EH (cell line): ENCODE measurements around the gene OR6B1.
"Not testable (repeated sequence)": the region's sequence is repeated elsewhere in the genome, so short reads cannot be mapped to it uniquely, and the experiment has no call there.

Experiments
- DNase-seq: peaks from one replicate; pipeline ENCODE4 v3.0.0-alpha.2; 2015; ENCODE audit warnings: low read depth

Gene OR6B1

DNA sequence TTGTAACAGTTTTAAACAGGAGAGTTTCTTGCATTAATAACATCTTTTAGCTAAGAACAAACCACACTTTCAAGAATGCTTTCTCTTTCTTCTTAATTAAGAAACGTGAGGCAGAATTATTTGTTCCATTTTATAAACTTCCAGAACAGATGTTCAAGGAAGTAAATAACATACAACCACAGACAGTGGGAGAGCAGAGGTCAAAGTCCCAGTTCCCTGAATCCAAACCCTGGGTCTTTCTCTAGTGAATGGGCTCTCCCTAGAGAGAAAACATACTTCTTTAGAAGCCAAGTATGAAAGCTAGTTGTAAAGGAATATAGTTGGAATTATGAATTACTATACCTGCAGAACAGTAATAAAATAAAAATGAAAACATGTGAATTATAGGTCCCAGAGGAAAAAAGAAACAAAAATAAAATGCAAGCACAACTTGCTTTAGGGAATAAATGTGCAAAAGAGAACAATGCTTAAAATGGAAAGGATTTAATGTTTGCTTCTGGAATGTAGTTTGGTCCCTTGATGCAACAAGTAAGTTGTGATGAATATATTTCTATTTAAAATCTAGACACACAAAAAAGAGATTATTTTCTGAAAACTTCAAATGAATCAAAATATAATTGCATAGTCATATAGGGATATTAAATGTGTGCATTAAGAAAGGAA, 6.0 kb downstream of the OR6B1 start:
- DNase-seq = no peak

DNA sequence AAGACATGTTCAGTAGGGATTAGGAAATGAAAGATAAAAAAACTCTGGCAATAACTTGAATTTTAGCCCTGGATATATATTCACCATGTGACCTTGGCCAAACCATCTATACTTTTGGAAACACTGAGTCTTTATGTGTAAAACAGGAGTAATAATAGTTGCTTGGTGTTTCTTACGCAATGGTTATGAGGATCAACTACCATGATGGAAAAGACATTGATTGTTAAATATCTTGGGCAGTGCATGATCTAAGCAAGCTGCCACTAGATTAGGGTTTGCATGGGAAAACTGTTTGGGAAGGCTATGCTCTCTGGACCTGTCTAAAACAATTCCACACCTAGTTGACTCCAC, 6.5 kb downstream of the OR6B1 start:
- no peak for DNase-seq

DNA sequence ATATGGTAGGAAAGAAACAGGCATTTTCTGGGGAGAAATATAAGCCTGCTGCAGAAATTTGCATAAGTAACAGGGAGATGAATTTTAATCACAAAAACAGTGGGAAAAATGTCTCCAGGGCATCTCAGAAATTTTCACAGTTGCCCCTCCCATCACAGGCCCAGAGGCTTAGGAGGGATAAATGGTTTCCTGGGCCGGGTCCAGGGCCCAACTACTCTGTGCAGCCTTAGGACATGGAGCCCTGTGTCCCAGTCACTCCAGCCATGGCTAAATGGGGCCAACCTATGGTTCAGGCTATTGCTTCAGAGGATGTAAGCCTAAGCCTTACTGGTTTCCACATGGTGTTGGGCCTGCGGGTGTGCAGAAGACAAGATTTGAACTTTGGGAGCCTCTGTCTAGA, 9.2 kb downstream of the OR6B1 start:
- DNase-seq = no peak

DNA sequence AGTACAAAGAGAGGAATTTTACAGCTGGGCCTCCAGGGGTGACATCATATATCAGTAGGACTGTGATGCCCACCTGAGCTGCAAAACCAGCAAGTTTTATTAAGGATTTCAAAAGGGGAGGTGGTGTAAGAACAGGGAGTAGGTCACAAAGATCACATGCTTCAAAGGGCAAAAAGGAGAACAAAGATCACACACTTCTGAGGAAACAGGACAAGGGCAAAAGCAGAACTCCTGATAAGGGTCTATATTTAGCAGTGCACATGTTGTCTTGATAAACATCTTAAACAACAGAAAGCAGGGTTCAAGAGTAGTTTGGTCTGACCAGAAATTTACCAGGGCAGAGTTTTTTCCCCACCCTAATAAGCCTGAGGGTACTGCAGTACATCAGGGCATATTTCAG, 9.9 kb downstream of the OR6B1 start:
- DNase-seq = not testable (repeated sequence)

DNA sequence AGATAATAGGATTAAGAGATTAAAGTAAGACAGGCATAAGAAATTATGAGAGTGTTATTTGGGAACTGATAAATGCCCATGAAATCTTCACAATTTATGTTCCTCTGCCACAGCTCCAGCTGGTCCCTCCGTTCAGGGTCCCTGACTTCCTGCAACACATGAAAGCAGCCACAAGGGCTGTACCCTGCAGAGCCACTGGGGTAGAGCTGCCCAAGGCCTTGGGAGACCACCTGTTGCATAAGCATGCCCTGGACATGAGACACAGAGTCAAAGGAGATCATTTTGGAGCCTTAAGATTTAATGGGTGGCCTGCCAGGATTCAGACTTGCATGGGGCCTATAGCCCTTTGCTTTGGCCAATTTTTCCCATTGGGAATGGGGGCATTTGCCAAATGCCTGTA, 10.7 kb downstream of the OR6B1 start:
- not testable (repeated sequence) for DNase-seq

DNA sequence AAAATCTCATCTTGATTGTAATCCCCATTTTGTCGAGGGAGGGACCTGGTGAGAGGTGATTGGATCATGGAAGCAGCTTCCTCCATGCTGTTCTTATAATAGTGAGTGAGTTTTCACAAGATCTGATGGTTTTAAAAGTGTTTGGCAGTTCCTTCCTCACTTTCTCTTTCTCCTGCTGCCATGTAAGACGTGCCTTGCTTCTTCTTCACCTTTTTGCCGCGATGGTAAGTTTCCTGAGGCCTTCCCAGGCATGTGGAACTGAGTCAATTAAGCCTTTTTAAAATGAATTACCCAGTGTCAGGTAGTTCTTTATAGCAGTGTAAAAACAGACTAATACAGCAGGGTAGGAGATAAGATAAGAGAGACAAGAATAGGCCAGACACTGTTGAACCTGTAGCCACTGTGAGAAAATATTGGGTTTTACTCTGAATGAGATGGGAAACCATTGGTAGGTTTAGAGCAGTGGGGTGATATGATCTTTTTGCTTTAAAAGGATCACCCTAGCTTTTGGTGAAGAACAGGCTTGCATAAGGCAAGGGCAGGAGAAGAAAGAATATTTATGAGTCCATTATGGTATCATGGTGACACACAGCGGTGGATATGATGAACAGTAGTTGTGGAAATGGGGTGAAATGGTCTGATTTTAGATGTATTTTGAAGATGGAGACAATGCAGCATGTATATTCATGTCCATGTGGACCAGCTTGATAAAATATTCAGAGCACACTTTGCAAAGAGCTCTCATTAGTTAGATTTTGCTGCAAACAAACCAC, 11.5 kb downstream of the OR6B1 start:
- peak; percentile 62 for DNase-seq

DNA sequence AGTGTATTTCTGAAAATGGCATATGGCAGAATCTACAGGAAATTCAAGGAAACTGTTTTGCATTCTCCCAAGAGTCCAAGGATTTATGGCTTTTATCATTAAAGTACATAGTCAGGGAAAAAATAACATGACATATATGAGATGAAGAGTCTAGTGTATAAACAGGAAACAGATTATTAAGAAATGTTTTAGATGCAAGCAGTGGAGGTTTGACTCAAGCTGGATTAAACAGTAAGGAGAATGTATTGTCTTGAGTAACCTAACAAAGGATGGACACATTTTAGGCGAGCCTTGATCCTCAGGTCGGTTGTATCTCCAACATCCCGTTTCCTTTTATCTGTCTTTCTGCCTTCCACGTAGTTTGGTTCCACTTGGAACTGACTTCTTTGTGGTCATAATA, 17.9 kb downstream of the OR6B1 start:
- DNase-seq = peak; percentile 11

DNA sequence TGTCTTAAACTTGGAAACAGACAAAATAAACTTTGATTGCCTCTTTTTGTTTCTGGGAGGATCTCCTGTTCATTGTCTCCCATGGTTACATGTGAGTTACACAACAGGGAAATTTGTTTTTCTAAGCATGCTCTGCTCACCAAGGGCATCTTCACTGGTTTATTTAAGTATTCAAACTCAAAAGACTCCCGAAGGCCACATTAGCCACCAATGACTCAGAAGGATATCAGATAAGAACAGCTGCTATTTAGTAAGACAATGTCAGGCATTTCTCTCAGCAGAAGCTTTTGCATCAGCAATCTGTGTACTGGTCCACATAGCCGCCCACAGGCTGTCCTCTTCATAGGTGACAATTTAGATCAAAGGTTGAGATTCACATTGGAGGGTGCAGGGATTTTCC, 19.3 kb downstream of the OR6B1 start:
- peak; percentile 94 for DNase-seq

DNA sequence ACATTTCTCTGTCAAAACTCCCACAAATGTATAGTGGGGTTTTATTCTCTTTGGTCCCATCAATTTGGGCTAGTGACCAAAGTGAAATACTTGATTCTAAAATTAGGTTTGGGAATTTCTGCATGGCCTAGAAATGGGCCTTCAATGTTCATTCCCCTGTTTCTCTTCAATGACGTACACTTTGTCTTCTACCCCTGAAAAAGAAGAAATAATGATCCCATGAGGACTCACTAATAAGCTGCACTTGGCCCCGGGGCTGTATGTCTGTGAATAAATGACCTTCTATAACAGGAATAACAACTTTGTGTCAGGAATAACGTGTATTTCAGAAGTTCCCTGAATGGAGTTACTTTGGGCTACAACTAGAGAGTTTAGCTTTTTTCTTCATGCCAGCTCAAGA, 20.2 kb downstream of the OR6B1 start:
- DNase-seq = no peak

DNA sequence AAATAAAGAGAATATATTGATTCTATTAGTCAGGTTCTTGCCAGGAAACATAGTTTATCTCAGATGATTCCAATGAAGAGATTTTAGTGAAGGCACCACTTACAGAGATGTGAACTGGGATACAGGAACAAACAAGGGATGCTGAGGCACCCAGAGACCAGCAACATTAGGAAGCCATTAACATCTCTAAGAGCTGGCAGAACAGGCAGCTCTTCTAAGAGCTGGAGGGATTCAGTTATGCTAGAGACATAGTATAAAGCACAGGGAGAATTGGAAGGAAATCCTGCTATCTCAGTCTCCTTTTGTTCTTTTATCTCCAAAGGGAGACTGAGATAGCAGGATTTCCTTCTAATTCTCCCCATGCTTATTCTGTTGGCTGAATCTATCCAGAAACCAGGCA, 22.0 kb downstream of the OR6B1 start:
- DNase-seq = no peak

DNA sequence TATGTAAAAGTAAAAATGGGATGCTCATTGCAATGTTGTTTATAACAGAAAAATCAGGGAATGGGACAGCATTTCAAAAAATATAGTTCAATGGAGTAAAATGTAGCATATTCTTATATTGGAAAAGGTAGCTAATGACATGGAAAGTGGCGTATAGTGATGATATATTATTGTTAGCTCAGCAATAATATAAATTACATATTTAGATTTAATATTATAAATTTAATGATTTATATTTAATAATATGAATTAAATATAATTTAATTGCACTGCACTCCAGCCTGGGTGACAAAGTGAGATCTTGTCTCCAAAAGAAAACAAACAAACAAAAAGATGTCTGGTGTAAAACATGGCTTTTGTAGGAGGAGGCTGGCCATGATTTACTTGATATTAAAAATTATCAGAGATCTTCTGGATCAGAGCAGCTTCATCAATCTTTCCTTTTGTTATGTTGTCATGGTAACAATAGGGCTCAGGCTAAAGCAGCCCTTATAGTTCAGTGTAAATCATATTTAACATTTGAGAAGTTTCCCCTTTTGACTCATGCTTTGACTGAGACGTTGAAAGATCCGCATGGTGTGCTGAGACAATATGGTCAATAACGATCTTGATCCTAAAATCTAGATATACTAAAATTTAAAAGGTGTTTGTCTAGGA, 23.2 kb downstream of the OR6B1 start:
- no peak for DNase-seq

DNA sequence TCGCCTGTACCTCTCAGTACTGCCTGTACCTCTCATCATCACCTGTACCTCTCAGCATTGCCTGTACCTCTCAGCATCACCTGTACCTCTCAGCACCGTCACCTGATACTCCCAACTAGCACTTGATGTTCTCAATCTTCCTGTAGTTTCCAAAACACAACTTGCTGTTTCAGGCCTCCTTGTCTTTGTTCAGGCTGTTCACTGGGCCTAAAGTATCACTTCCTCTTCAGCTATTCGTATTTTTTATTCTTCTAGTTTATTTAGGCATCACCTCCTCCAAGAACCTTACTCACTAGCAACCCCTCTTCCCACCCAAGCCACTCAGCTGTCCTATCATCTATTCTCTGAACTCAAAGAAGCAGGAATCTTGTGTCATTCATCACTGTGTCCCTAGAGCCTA, 24.1 kb downstream of the OR6B1 start:
- no peak for DNase-seq

DNA sequence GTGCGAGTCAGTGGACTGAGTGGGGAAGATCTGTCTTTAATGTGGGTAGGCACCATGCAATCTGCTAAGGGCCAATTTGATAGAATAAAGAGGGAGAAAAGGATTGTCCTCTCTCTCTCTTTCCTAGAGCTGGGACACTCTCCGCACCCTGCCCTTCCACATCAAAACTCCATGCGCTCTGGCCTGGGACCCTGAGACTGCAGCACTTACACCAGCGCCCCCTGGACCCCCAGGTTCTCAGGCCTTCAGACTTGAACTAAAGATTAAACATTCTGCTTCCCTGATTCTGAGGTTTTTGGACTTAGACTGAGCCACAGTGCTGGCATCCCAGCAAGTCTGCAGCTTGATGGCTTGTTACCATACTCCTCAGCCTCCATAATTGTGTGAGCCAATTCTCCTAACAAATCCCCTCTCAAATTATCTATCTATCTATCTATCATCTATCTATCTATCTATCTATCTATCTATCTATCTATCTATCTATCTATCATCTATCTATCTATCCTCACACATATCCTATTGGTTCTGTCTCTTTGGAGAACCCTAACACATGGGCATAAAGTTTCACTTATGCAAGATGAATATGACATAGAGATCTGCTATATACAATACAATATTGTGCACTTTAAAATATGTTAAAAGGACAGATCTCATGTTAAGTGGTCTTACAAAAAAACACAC, 26.2 kb downstream of the OR6B1 start:
- DNase-seq = no peak

DNA sequence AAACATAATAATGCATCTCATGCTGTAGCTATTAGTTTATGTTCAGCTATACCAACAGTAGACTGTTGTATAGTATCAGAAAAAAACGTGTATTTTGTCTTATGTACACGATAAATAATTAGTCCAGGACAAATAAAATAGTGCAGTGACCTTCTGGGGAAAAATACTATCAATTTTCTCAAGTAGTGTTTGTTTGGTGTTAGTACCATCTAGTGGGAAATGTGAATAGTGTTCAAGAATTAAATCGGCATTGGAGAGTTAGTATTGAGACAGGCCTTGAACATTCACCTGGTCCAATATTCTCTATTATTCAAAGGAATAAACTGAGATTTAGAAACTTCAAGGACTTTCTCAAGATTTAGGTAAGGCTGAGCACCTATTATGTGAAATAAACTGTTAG, 26.9 kb downstream of the OR6B1 start:
- DNase-seq = peak; percentile 38

DNA sequence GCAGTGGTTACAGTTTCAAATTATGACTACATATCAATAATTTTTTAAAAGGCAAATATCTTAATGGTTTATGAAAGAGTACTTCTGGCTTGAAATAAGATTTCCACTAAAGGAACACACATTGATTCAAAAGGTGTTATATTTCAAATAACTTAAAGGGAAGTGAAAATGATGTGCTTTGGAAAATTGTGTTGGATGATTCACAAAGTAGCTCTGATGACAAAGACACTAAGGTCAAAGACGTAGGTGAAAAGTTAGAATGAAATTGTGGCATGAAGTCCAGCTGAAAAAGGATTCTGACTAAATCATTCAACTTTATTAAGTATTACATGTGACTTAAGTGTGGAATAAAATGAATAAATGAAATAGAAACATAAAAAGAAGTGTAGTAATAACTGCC, 27.9 kb downstream of the OR6B1 start:
- no peak for DNase-seq

DNA sequence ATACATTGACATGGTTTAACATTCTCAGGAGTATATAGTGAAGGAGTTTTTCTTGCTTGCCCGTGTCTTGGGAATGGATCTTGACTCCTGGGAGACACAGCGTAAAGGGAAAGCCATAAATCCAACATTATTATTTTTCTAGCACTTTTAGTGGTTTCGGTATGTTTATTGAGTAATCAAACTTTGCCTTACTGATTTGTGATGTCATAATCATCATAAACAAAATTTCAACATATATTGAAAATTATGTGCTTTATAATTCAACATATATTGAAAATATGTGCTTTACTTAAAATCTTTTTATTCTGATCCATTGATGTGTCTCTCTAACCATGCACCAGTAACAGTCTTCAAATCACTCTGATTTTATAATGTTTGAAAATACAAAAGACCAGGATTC, 28.4 kb downstream of the OR6B1 start:
- DNase-seq = no peak

DNA sequence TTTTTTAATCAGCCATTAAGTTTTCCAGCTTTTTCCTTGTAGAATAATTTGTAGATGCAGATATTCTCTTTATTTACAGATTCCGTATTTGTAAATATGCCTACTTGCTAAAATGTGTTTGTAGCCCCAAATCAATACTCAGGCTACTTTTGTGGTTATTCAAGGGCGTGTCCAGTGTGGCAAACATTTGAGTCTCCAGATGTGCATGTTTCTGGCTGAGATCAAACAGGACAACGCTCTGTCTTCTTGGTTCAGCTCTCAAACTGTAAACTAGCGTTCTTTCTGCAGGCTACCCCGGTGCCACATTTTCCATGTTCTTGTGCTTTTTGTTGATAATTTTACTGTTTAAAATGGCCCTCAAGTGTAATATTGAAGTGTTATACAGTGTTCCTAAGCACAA, 32.4 kb downstream of the OR6B1 start:
- DNase-seq = no peak

DNA sequence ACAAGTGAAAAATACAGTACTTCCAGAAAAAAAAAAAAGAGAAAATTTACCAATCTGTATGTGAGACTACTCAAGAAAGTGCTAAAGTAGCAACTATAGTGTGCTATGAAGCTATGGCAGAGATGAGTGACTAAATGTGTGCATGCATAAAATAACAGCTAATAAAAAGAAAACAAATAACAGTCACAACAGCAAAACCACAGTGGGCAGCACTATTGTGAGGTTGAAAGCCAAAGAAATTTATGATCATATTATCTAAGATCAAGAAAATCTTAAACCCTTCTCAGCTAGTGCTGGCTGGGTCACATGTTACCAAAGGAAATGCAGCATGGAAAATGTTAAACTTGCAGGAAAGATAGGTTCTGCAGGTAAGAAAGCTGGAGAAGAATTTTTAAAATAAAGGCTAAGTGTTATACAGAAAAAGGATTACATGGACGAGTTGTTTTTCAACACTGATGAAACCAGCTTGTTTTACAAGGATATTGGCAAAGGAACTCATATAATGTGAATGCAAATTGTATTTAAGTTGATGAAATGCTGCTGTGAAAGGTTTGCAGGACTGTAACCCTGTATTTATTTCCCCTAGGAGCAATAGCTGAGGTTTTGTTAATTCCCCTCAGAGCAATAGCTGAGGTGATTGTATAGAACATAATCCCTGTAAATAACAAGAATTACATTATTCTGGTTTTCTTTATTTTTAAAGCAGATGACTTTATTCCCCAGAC, 33.0 kb downstream of the OR6B1 start:
- DNase-seq = no peak

DNA sequence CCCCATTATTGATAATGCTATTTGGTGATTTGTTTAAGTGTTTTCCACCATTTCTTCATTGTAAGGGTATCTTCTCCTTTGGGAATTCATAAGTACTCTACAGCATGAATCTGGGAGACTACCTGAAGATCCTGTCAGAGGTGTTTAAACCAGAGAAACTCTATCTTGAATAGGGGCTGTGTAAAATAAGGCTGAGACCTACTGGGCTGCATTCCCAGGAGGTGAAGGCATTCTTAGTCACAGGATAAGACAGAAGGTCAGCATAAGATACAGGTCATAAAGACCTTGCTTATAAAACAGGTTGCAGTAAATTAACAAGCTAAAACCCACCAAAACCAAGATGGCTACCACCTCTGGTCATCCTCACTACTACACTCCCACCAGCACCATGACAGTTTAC, 35.3 kb downstream of the OR6B1 start:
- DNase-seq = no peak

DNA sequence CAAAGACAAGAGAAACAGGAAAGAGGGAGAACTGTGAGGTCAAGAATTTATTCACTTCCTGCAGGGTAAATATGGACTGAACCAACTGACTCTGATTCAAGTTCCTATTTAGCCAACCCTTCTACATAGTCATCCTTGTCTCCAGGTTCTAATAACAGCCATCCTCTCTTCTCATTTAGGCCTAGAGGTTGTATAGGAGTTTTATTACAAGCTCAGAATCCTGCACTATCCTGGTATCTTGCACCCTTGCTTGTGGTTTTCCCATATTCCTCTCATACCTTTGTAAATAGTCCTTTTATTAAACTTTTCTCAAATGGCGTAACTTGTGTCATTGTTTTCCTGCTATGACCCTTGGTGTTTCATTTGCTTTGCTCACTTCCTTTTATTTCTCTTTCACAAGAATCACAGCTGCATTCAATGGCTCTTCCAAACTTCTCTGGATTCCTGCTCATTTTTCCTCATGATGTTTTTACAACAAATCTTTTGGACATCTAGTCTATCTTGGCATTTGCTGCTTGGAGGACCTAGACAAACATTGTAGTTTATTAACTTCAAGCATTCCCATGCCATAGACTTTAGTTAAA, 36.3 kb downstream of the OR6B1 start:
- DNase-seq = peak; percentile 22

DNA sequence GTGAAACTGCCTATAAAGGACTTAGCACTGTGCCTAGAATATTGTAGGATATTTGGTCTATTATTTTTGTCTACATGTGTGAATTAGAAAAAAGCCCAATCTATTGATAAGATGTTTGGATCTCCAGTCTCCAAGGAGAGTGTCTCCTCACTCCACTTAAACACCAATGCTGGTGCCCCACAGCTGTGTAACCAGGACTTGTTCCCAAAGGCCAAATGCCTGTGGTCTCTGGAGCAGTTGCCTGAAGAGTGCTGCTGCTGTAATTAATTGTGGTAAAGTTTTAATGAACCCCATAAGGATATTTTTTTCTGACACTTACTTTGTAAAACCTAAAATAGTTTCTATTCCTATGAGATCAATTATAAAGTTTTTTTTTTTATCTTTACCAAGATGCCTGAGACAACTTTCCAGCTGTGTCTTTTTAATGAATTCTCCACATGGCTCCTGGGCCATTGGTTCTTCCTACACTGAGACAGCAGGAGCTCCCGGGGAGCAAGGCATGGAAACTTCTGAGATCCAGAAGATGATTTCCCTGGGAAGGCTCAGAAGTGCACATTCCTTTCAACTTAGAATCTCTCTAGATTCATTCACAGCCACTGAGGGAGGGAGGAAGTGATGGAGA, 37.4 kb downstream of the OR6B1 start:
- peak; percentile 15 for DNase-seq
